Stomach (tissue), 4 donors: ENCODE results near the gene SHBG.

Experiments used
- CTCF ChIP-seq, 7 experiments: fragments of 450-650 bp in 4 of 7; fragments of 200-600 bp in 3 of 7; sonication (generic) in 3 of 7; IDR thresholded peaks; one replicate each; pipeline ENCODE4 v1.5.1; 2016 to 2019; ENCODE audit warnings: antibody characterized with exemption in 7 of 7, control low read depth in 2 of 7, mild to moderate bottlenecking in 1 of 7
- EP300 ChIP-seq: sonication (generic); formaldehyde crosslinking; IDR thresholded peaks from one replicate; pipeline ENCODE4 v1.6.1; 2017; ENCODE audit warnings: antibody characterized with exemption
- POLR2AphosphoS5 ChIP-seq, 3 donors: sonication (generic); formaldehyde crosslinking; IDR thresholded peaks; one replicate each; pipeline ENCODE4 v1.6.1; 2016; ENCODE audit warnings: antibody characterized with exemption in 3 of 3

- TF ChIP-seq POLR2AphosphoS5 (IDR thresholded peaks at IDR 0.05) (no peak), CTCF (IDR thresholded peaks at IDR 0.05) (peak in 2 of 7 experiments; percentile 11 to 15), EP300 (no peak)
Observed at GRCh38 chr17:7586673-7587419, 43.1 kb upstream of the SHBG start.
